NCI-H187 (cell line): ENCODE measurements around the gene RYR3.

Source experiments
- DNase-seq, 2 experiments: peaks; one replicate each; lab custom pipeline; 2025; lab: John Stamatoyannopoulos, UW

Gene RYR3

GRCh38 chr15:33384307-33384706 lies 73.5 kb downstream of the RYR3 start:
- DNase-seq, result no peak

- DNase-seq, result no peak
Observed at GRCh38 chr15:33392453-33392852, 81.7 kb downstream of the RYR3 start.

GRCh38 chr15:33393546-33393945 lies 82.8 kb downstream of the RYR3 start:
- no peak for DNase-seq

- no peak for DNase-seq
Observed at GRCh38 chr15:33395321-33395720, 84.6 kb downstream of the RYR3 start.

- DNase-seq, result no peak
Observed at GRCh38 chr15:33395846-33396245, 85.1 kb downstream of the RYR3 start.

GRCh38 chr15:33396475-33396874 lies 85.7 kb downstream of the RYR3 start:
- DNase-seq, result no peak

- DNase-seq, result no peak
Observed at GRCh38 chr15:33398555-33398954, 87.8 kb downstream of the RYR3 start.

GRCh38 chr15:33400941-33401340 lies 90.2 kb downstream of the RYR3 start:
- DNase-seq, result no peak

GRCh38 chr15:33402600-33402999 lies 91.8 kb downstream of the RYR3 start:
- no peak for DNase-seq

- DNase-seq, result no peak
Observed at GRCh38 chr15:33405096-33405495, 94.3 kb downstream of the RYR3 start.

- no peak for DNase-seq
Observed at GRCh38 chr15:33411596-33412540, 101.1 kb downstream of the RYR3 start.

- DNase-seq, result no peak
Observed at GRCh38 chr15:33419701-33420100, 108.9 kb downstream of the RYR3 start.

- no peak for DNase-seq
Observed at GRCh38 chr15:33424025-33424424, 113.3 kb downstream of the RYR3 start.

GRCh38 chr15:33425142-33425541 lies 114.4 kb downstream of the RYR3 start:
- no peak for DNase-seq

- DNase-seq, result no peak
Observed at GRCh38 chr15:33430577-33430976, 119.8 kb downstream of the RYR3 start.

GRCh38 chr15:33433821-33434220 lies 123.1 kb downstream of the RYR3 start:
- DNase-seq, result no peak

GRCh38 chr15:33438396-33438795 lies 127.6 kb downstream of the RYR3 start:
- no peak for DNase-seq

GRCh38 chr15:33440900-33441299 lies 130.1 kb downstream of the RYR3 start:
- DNase-seq, result no peak

GRCh38 chr15:33442449-33442848 lies 131.7 kb downstream of the RYR3 start:
- DNase-seq, result no peak

- no peak for DNase-seq
Observed at GRCh38 chr15:33443708-33444107, 132.9 kb downstream of the RYR3 start.

GRCh38 chr15:33445984-33446383 lies 135.2 kb downstream of the RYR3 start:
- no peak for DNase-seq

- no peak for DNase-seq
Observed at GRCh38 chr15:33448151-33448550, 137.4 kb downstream of the RYR3 start.

- no peak for DNase-seq
Observed at GRCh38 chr15:33448961-33449606, 138.3 kb downstream of the RYR3 start.
